Neural crest cell (in vitro differentiated cells): ENCODE results near the gene MARK2. TPM values are rescaled to one million over a fixed set of nuclear protein-coding genes. Genes with fewer than 3 reads are reported as not detected.

Source experiments
- DNase-seq: peaks from one replicate; pipeline ENCODE4 v3.0.0; 2021; ENCODE audit warnings: low read depth, mixed read lengths, low spot score
- H3K27ac Mint-ChIP-seq: one replicate; pipeline ENCODE4 v1.8.0; 2021; ENCODE audit warnings: mild to moderate bottlenecking, mixed read lengths; ENCODE audit not compliant: unreplicated experiment
- H3K27me3 Mint-ChIP-seq: 2 replicates; pipeline ENCODE4 v1.8.0; 2021; ENCODE audit warnings: low read depth, mild to moderate bottlenecking, mixed read lengths
- H3K36me3 Mint-ChIP-seq: 2 replicates; pipeline ENCODE4 v1.8.0; 2021; ENCODE audit warnings: low read depth, mild to moderate bottlenecking, mixed read lengths
- H3K4me1 Mint-ChIP-seq: 2 replicates; pipeline ENCODE4 v1.8.0; 2021; ENCODE audit warnings: mixed read lengths
- H3K4me3 Mint-ChIP-seq: one replicate; pipeline ENCODE4 v1.8.0; 2021; ENCODE audit warnings: mild to moderate bottlenecking, mixed read lengths
- H3K9me3 Mint-ChIP-seq: 2 replicates; pipeline ENCODE4 v1.8.0; 2021; ENCODE audit warnings: mixed read lengths
- CTCF ChIP-seq: fragments of 200-600 bp; sonication (generic); conservative IDR thresholded peaks from 2 replicates; pipeline ENCODE4 v1.5.0; 2021; ENCODE audit warnings: antibody characterized with exemption, mild to moderate bottlenecking
- total RNA-seq: library from RNA; stranded (reverse); gene quantifications from 2 replicates; pipeline ENCODE4 v1.2.1, GENCODE V29; 2021

MARK2 gene
- total RNA-seq, 1 donor from 2014 or later: 42.4 TPM

- H3K27ac Mint-ChIP-seq: no peak overlapping the region
- TF ChIP-seq CTCF: no peak
- no peak overlapping the region for H3K4me3 Mint-ChIP-seq
- no peaks in the 10 kb centered on the region for H3K9me3 Mint-ChIP-seq
- no peaks in the 10 kb centered on the region for H3K36me3 Mint-ChIP-seq
- no peaks in the 10 kb centered on the region for H3K27me3 Mint-ChIP-seq
- DNase-seq: no peak
- H3K4me1 Mint-ChIP-seq: peaks cover 41% of the 10 kb centered on the region
These were observed 34.4 kb downstream of the MARK2 start for GRCh38 chr11:63873311-63873710.

DNA sequence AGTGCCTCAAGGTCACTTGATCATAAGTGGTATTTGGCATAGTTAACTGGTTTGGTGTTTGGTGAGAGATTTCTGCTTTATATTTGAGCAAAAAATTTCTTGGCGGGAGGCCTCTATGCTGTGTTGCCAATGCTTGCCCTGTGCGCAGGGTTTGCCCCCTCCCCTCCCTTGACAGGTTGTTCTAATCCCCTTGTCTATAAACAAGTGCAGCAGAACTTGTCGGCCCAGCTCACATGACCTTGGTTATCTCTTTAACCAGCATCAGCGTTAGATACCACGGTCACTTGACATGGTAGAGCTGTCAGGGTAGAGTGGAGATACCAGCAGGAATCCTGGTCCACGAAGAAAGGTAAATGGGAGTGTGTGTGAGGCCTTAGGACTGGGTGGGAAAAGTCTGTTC lies 35.6 kb downstream of the MARK2 start:
- no peak overlapping the region for H3K4me3 Mint-ChIP-seq
- no peak for DNase-seq
- no peaks in the 10 kb centered on the region for H3K36me3 Mint-ChIP-seq
- H3K9me3 Mint-ChIP-seq: no peaks in the 10 kb centered on the region
- no peaks in the 10 kb centered on the region for H3K27me3 Mint-ChIP-seq
- peaks cover 47% of the 10 kb centered on the region for H3K4me1 Mint-ChIP-seq
- H3K27ac Mint-ChIP-seq: no peak overlapping the region
- TF ChIP-seq CTCF: no peak

DNA sequence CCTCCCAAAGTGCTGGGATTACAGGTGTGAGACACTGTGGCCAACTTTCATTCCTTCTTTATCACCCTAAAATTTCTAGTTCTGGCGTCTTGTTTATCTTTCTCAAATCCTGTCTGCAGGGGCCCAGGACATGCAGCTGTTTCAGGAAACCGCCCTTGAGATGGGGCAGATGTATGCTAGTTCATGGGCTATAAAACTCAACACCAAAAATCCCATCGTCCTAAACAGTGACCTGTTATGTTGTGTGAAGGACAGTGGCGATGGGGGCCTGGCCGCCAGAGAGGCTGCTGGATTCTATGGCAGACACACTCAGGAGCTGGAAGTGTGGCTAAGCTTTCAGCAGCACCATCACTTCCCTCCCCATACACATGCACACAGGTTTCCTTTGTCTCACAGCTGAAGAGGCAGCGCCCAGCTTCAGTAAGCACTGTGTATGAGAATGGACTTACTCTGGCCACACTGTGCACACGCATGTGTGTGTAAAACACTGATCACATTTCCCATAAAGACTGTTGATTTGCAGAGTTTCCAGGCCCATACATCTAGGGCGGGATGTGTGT lies 36.7 kb downstream of the MARK2 start:
- Mint-ChIP-seq H3K36me3 (no peaks in the 10 kb centered on the region), H3K9me3 (no peaks in the 10 kb centered on the region), H3K4me3 (no peak overlapping the region), H3K27me3 (no peaks in the 10 kb centered on the region), H3K4me1 (peaks cover 50% of the 10 kb centered on the region), H3K27ac (no peak overlapping the region)
- no peak for TF ChIP-seq CTCF
- no peak for DNase-seq

- Mint-ChIP-seq H3K4me3 (no peak overlapping the region), H3K27me3 (no peaks in the 10 kb centered on the region), H3K27ac (no peak overlapping the region), H3K9me3 (no peaks in the 10 kb centered on the region), H3K36me3 (no peaks in the 10 kb centered on the region), H3K4me1 (peaks cover 51% of the 10 kb centered on the region)
- no peak for TF ChIP-seq CTCF
- DNase-seq: no peak
These were observed 37.7 kb downstream of the MARK2 start for GRCh38 chr11:63876616-63877015.

- Mint-ChIP-seq H3K9me3 (no peaks in the 10 kb centered on the region), H3K36me3 (no peaks in the 10 kb centered on the region), H3K4me1 (peaks cover 49% of the 10 kb centered on the region), H3K27me3 (no peaks in the 10 kb centered on the region), H3K27ac (peak overlapping the region; percentile 35), H3K4me3 (no peak overlapping the region)
- TF ChIP-seq CTCF: no peak
- no peak for DNase-seq
These were observed 38.8 kb downstream of the MARK2 start for GRCh38 chr11:63877658-63878241.
